Upper lobe of left lung (tissue), 4 donors: Measurements from ENCODE around the gene CHST9.

Experiments
- POLR2A ChIP-seq, 4 donors: fragments of 450-650 bp; IDR thresholded peaks; one replicate each; pipeline ENCODE4 v1.5.1; 2016 to 2017; ENCODE audit warnings: antibody characterized with exemption in 4 of 4, mild to moderate bottlenecking in 2 of 4
- TF ChIP-seq, protein P1 (sequence below), 6 experiments: fragments of 450-650 bp in 4 of 6; fragments of 200-600 bp in 2 of 6; sonication (generic) in 2 of 6; IDR thresholded peaks; one replicate each; pipeline ENCODE4 v1.5.1; 2016 to 2019; ENCODE audit warnings: antibody characterized with exemption in 6 of 6

DNA sequence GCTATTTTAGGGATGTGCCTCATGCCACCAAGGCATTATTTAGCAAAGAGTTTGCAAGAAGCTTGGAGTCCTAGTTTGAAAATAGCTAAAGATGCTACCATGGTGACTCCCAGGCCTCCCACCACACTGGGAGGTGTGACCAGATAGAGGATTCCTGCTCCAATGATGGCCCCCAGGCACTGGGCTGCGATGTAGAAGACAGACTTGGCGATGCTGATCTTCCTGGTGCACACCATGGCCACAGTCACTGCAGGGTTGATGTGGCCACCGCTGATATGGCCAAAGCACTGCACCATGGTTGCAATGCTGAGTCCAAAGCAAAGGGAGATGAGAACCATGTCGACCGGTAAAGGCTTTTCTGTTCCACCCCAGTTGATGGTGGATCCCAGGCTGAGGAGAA is 323.0 kb downstream of the CHST9 start:
- TF ChIP-seq, protein P1, sequence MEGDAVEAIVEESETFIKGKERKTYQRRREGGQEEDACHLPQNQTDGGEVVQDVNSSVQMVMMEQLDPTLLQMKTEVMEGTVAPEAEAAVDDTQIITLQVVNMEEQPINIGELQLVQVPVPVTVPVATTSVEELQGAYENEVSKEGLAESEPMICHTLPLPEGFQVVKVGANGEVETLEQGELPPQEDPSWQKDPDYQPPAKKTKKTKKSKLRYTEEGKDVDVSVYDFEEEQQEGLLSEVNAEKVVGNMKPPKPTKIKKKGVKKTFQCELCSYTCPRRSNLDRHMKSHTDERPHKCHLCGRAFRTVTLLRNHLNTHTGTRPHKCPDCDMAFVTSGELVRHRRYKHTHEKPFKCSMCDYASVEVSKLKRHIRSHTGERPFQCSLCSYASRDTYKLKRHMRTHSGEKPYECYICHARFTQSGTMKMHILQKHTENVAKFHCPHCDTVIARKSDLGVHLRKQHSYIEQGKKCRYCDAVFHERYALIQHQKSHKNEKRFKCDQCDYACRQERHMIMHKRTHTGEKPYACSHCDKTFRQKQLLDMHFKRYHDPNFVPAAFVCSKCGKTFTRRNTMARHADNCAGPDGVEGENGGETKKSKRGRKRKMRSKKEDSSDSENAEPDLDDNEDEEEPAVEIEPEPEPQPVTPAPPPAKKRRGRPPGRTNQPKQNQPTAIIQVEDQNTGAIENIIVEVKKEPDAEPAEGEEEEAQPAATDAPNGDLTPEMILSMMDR (IDR thresholded peaks at IDR 0.05), result no peak
- TF ChIP-seq POLR2A (IDR thresholded peaks at IDR 0.05), result no peak
